GM19467 (cell line): Measurements from ENCODE around the gene UBE2S.
"Not testable (repeated sequence)": the region's sequence is repeated elsewhere in the genome, so short reads cannot be mapped to it uniquely, and the experiment has no call there.

Experiments
- ATAC-seq: cut with Tn5 transposase; IDR thresholded peaks from one replicate; pipeline ENCODE4 v1.9.1; 2021; ENCODE audit warnings: mild to moderate bottlenecking, moderate library complexity; ENCODE audit not compliant: unreplicated experiment

Gene UBE2S

GRCh38 chr19:55440411-55441105, 33.0 kb upstream of the UBE2S start:
- no peak for ATAC-seq

GRCh38 chr19:55439052-55439451, 31.5 kb upstream of the UBE2S start:
- ATAC-seq: no peak

- no peak for ATAC-seq
Measured at GRCh38 chr19:55437410-55437809, 29.8 kb upstream of the UBE2S start.

- no peak for ATAC-seq
Measured at GRCh38 chr19:55436847-55437246, 29.3 kb upstream of the UBE2S start.

- ATAC-seq: no peak
Measured at GRCh38 chr19:55435020-55435419, 27.4 kb upstream of the UBE2S start.

- no peak for ATAC-seq
Measured at GRCh38 chr19:55434356-55434919, 26.9 kb upstream of the UBE2S start.

GRCh38 chr19:55433292-55433691, 25.7 kb upstream of the UBE2S start:
- ATAC-seq: no peak

- ATAC-seq: no peak
Measured at GRCh38 chr19:55432241-55432959, 24.8 kb upstream of the UBE2S start.

- ATAC-seq: no peak
Measured at GRCh38 chr19:55431183-55431582, 23.6 kb upstream of the UBE2S start.

GRCh38 chr19:55426042-55426441, 18.5 kb upstream of the UBE2S start:
- no peak for ATAC-seq

- no peak for ATAC-seq
Measured at GRCh38 chr19:55424518-55424917, 16.9 kb upstream of the UBE2S start.

- no peak for ATAC-seq
Measured at GRCh38 chr19:55423225-55424005, 15.8 kb upstream of the UBE2S start.

- ATAC-seq: not testable (repeated sequence)
Measured at GRCh38 chr19:55421281-55421680, 13.7 kb upstream of the UBE2S start.

GRCh38 chr19:55419624-55420236, 12.1 kb upstream of the UBE2S start:
- ATAC-seq: no peak

GRCh38 chr19:55419103-55419502, 11.5 kb upstream of the UBE2S start:
- no peak for ATAC-seq

- no peak for ATAC-seq
Measured at GRCh38 chr19:55418185-55418584, 10.6 kb upstream of the UBE2S start.

- no peak for ATAC-seq
Measured at GRCh38 chr19:55410168-55410567, 2.6 kb upstream of the UBE2S start.

- ATAC-seq: not testable (repeated sequence)
Measured at GRCh38 chr19:55409179-55409578, 1.6 kb upstream of the UBE2S start.

GRCh38 chr19:55408533-55408872, 915 bp upstream of the UBE2S start:
- ATAC-seq: no peak

GRCh38 chr19:55407800-55408532, 378 bp upstream of the UBE2S start:
- ATAC-seq: peak; percentile 77
